Parietal lobe (tissue), 2 donors: ENCODE results near the gene LCA5L. TPM values are rescaled to one million over a fixed set of nuclear protein-coding genes. Genes with fewer than 3 reads are reported as not detected.

ENCODE experiments used
- small RNA-seq: library from RNA; depleted of rRNA; stranded (forward); fragments of <200 nt; gene quantifications from one replicate; pipeline ENCODE3, GENCODE V24; 2014; ENCODE audit warnings: low replicate concordance
- total RNA-seq: library from RNA; depleted of rRNA; stranded (reverse); fragments of >200 nt; gene quantifications from one replicate; pipeline ENCODE4 v1.2.3, GENCODE V29; 2014

LCA5L gene
- not detected for total RNA-seq

DNA sequence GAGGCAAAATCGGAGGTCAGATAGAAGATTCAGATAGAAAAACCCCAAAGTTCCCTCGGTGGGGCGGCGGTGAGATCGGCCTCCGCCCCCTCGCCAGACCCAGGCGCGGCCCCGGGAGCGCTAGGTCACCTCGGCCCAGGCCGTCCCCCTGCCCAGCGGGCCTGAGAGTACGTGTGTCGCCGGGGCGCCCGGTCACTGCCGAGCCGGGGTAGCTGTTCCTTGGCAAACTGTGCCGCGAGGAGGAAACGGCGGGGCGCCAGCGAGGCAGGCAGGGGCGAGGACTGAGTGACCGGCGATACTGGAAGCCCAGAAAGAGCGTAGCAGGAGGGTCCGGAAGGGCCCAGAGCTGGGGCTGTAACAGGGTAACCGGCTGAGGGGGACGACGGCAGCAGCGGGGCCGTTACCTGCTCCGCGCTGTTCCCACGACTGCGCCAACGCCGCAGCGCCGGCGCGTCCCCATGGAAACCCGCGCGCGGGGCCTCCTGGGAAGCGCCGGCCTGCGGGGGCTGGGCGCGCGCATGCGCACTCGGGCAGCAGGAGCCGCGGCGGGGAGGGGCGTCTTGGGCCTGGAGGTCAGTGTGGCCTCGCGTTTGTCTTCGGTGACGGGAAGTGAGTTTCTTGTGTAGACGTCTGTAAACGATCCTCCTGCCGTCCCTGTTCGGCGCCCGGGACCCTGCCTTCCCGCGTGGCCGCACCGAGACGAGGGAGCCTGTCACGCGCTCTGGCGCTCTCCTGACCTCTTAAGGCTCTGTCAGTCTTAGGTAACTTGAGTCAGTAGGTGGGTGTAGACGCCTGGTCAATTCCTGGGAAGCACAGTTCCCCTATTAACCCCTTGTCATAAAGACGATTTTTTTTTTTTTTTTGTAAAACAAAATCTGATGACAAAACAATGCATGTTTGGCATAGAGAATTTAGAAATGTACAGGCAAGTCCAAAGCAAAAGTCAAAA, at the start of gene LCA5L:
Gene LCA5L (minus strand): TSS at position 458 of the 949 bp plus-strand sequence. CDS start 17,285 bp downstream, outside the sequence.

DNA sequence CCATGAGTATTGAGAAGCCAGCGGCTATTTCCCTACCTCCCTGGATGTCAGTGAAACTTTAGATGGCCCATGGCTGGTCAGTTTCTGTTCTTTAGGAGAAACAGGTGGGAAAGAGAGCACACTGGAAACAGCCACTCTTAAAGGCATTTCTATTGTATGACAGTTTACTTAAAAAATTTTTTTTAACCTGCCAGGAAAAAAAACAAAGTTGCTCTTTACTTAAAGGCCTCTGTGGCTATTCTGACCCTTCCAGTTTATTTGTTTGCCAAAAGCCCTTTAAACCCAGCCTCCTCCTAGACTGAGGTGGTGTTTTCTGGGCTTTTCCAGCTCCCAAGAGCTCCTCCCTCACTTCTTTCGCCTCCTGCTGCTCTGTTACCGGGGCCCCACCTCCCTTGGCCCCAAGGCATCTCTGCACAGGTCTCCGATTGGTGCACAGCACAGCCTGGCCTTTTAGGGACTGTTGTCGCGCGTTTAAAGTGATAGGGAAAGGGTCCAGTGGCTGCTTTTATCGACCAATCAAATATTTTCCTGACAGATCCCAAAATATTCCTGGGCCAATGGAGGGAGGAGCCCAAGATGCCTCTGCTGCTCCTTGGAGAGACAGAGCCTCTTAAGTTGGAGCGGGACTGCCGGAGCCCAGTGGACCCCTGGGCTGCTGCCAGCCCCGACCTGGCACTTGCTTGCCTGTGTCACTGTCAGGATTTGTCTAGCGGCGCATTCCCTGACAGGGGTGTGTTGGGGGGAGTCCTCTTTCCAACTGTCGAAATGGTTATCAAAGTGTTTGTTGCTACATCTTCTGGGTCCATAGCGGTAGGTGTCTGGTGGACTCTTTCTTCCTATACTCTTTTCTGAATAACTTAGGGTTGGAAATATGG, 6.0 kb upstream of the LCA5L start, which contains the start of gene SH3BGR:
Gene SH3BGR (plus strand): TSS at position 639 of the 875 bp plus-strand sequence. CDS start 127 bp downstream, at position 766.

Small RNA genes lying within 50 kb of the gene (small RNA-seq; reads per million reads assigned to genes)
- 0.15 reads per million for gene MIR6508

Other genes starting within 250 kb of the LCA5L start
- 336 TPM for gene BRWD1, start 132.1 kb downstream of the LCA5L start, total RNA-seq
- gene HMGN1, start 96.7 kb downstream of the LCA5L start, total RNA-seq: 190 TPM
- 2.8 TPM for gene SH3BGR, start 6.2 kb upstream of the LCA5L start, total RNA-seq
- gene B3GALT5, start 167.2 kb upstream of the LCA5L start, total RNA-seq: 1.3 TPM